DND-41 (cell line): Measurements from ENCODE around the gene EXOC3L2.

Source experiments
- ATAC-seq: fragments of 200-7000 bp; cut with Tn5 transposase; 3 replicates; pipeline ENCODE4 v1.9.1; 2021; ENCODE audit warnings: low read depth; ENCODE audit not compliant: insufficient read depth
- DNase-seq: peaks from one replicate; pipeline ENCODE4 v3.0.0-alpha.2; 2020
- H2AFZ ChIP-seq: 2 replicates; pipeline ENCODE4 v1.6.0; 2012; ENCODE audit warnings: low read depth, low read length
- H3K27ac ChIP-seq: 2 replicates; pipeline ENCODE4 v1.5.1; 2012; ENCODE audit warnings: low read length, inconsistent platforms
- H3K27me3 ChIP-seq: fragments of 200-600 bp; sonication (generic); 2 replicates; pipeline ENCODE4 v1.6.0; 2012; ENCODE audit warnings: low read length, mild to moderate bottlenecking, inconsistent platforms; ENCODE audit not compliant: insufficient read depth, poor library complexity
- H3K36me3 ChIP-seq: 2 replicates; pipeline ENCODE4 v1.5.1; 2012; ENCODE audit warnings: low read length, inconsistent platforms; ENCODE audit not compliant: insufficient read depth
- H3K4me1 ChIP-seq: 2 replicates; pipeline ENCODE4 v1.5.1; 2012; ENCODE audit warnings: mild to moderate bottlenecking, low read length; ENCODE audit not compliant: insufficient read depth
- H3K4me2 ChIP-seq: 2 replicates; pipeline ENCODE4 v1.6.0; 2012; ENCODE audit warnings: mild to moderate bottlenecking, moderate library complexity, low read length, inconsistent platforms; ENCODE audit not compliant: insufficient read depth
- H3K4me3 ChIP-seq, 2 experiments: fragments of 200-600 bp in 1 of 2; shearing (Covaris generic) in 1 of 2; 2 replicates each; pipeline ENCODE4 v1.5.1; 2012 to 2016; ENCODE audit warnings: inconsistent platforms in 2 of 2, low read length in 2 of 2, mild to moderate bottlenecking in 2 of 2, low read depth in 1 of 2, moderate library complexity in 1 of 2
- H3K79me2 ChIP-seq: 2 replicates; pipeline ENCODE4 v1.6.0; 2012; ENCODE audit warnings: low read length, inconsistent platforms; ENCODE audit not compliant: insufficient read depth
- H3K9ac ChIP-seq: 2 replicates; pipeline ENCODE4 v1.6.0; 2012; ENCODE audit warnings: low read depth, mild to moderate bottlenecking, inconsistent platforms, low read length, moderate library complexity
- H3K9me3 ChIP-seq: 2 replicates; pipeline ENCODE4 v1.5.1; 2012; ENCODE audit warnings: low read length, moderate library complexity, mild to moderate bottlenecking, inconsistent platforms; ENCODE audit not compliant: insufficient read depth, severe bottlenecking
- H4K20me1 ChIP-seq: 2 replicates; pipeline ENCODE4 v1.6.0; 2012; ENCODE audit warnings: low read length; ENCODE audit not compliant: insufficient read depth
- CTCF ChIP-seq: IDR thresholded peaks from 2 replicates; pipeline ENCODE4 v1.5.1; 2012; ENCODE audit warnings: borderline replicate concordance, low read length, moderate library complexity, mild to moderate bottlenecking; ENCODE audit not compliant: poor library complexity, severe bottlenecking; ENCODE audit errors: extremely low read depth
- EZH2 ChIP-seq: IDR thresholded peaks from 3 replicates; pipeline ENCODE4 v1.6.1; 2012; ENCODE audit warnings: borderline replicate concordance, low read depth, mild to moderate bottlenecking, moderate library complexity, low read length, inconsistent platforms; ENCODE audit not compliant: severe bottlenecking

Gene EXOC3L2

GRCh38 chr19:45245334-45245787 is at the start of gene EXOC3L2:
EXOC3L2 (minus strand) TSS chr19:45245407; CDS start chr19:45239045, 6,362 bp downstream.
- H3K27me3 ChIP-seq: no peaks in the 10 kb centered on the region
- H3K9me3 ChIP-seq: no peaks in the 10 kb centered on the region
- peaks cover 13% of the 10 kb centered on the region for H3K4me1 ChIP-seq
- H3K36me3 ChIP-seq: no peaks in the 10 kb centered on the region
- ATAC-seq: no peak
- H2AFZ ChIP-seq: no peak within 1 kb of the TSS
- no peak within 1 kb of the TSS for H3K9ac ChIP-seq
- DNase-seq: no peak
- no peak within 1 kb of the TSS for H3K4me3 ChIP-seq
- H4K20me1 ChIP-seq: no peaks in the 10 kb centered on the region
- no peaks in the 10 kb centered on the region for H3K79me2 ChIP-seq
- H3K4me2 ChIP-seq: no peak within 1 kb of the TSS
- no peak within 1 kb of the TSS for H3K27ac ChIP-seq
- no peak for TF ChIP-seq EZH2
- TF ChIP-seq CTCF: no peak

DNA sequence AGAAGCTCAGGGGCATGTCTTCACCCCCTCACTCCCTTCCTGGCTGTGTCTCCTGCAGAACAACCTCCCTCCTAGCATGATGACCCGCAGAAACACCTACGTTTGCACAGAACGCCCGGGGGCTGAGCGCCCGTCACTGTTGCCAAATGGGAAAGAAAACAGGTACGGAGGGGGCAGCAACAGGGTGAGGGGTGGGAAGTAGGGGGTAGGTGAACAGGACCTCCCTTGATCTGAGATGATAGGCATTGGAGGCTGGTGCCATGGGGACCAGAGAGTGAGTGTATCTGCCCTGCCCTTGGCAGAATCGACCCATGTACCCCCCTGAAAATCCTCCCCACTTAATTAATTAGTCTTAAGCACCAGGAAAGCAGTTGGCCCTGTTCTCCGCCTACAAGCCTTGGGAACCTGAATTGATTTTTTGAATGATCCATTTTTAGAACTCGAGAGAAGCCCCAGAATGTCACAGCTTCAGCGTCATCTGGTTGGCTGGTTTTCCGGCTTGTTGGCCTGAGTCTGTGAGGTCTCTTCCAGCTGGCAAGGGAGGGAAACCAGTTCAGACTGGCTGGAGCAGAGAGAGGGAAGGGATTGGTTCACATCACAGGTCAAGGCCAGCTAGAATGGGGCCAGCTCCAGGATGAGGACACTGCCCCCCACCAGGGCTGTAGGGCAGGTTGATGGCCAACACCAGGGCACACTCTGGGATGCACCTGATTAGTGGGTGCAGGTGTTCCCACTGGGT is 49.3 kb upstream of the EXOC3L2 start:
- no peak overlapping the region for H3K27ac ChIP-seq
- H3K36me3 ChIP-seq: peaks cover 47% of the 10 kb centered on the region
- no peak for TF ChIP-seq CTCF
- TF ChIP-seq EZH2: no peak
- H3K9me3 ChIP-seq: peaks cover 2% of the 10 kb centered on the region
- H3K27me3 ChIP-seq: no peaks in the 10 kb centered on the region
- no peak overlapping the region for H3K4me3 ChIP-seq
- ATAC-seq (no peak), DNase-seq (no peak)
- H2AFZ ChIP-seq: no peak overlapping the region
- H3K4me1 ChIP-seq: no peaks in the 10 kb centered on the region
- H3K4me2 ChIP-seq: no peak overlapping the region
- no peak overlapping the region for H3K9ac ChIP-seq
- H3K79me2 ChIP-seq: no peaks in the 10 kb centered on the region
- peaks cover 3% of the 10 kb centered on the region; the same call in 1 of the 2 replicates for H4K20me1 ChIP-seq

DNA sequence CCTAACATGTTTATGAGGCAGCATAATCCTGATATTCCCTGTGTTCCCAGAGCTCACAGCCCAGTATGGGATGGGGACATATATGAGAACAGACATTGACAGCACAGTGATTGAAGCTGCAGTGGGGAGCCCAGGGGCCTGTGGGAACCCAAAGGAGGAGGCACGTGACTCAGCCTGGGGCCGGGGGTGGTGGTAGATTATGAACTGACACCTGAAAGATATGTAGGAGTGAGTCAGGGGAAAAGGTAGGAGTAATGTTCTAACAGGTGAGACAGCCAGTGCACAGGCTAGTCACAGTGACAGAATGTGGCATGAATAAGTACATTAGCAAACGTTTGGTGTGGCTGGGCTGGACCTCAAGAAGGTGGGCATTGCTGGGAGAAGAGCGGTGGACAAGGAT is 48.5 kb upstream of the EXOC3L2 start:
- no peak for ATAC-seq
- Histone ChIP-seq H3K9ac (no peak overlapping the region), H3K4me1 (no peaks in the 10 kb centered on the region), H3K27me3 (no peaks in the 10 kb centered on the region), H3K9me3 (peaks cover 2% of the 10 kb centered on the region), H3K36me3 (peaks cover 46% of the 10 kb centered on the region), H3K79me2 (no peaks in the 10 kb centered on the region), H3K4me3 (no peak overlapping the region), H3K4me2 (no peak overlapping the region), H2AFZ (no peak overlapping the region), H4K20me1 (peaks cover 3% of the 10 kb centered on the region; the same call in 1 of the 2 replicates), H3K27ac (no peak overlapping the region)
- TF ChIP-seq EZH2: no peak
- no peak for TF ChIP-seq CTCF
- DNase-seq: no peak

- Histone ChIP-seq H3K4me3 (no peak overlapping the region), H3K9ac (no peak overlapping the region), H3K79me2 (no peaks in the 10 kb centered on the region), H4K20me1 (peaks cover 3% of the 10 kb centered on the region; the same call in 1 of the 2 replicates), H3K27me3 (no peaks in the 10 kb centered on the region), H3K4me2 (no peak overlapping the region), H3K9me3 (peaks cover 2% of the 10 kb centered on the region), H3K4me1 (no peaks in the 10 kb centered on the region), H2AFZ (no peak overlapping the region), H3K27ac (no peak overlapping the region), H3K36me3 (peaks cover 49% of the 10 kb centered on the region)
- ATAC-seq: no peak
- TF ChIP-seq CTCF (no peak), EZH2 (no peak)
- DNase-seq: no peak
Observed at GRCh38 chr19:45291834-45292233, 46.6 kb upstream of the EXOC3L2 start.
